ENCODE measurements around the gene MRS2.

The MRS2 gene

GRCh38 chr6:24429146-24429545, 26.4 kb downstream of the MRS2 start:
- no peak for DNase-seq (ENCODE audit: extremely low read depth in 1 of 2, low read depth in 1 of 2)

GRCh38 chr6:24430086-24430485, 27.4 kb downstream of the MRS2 start:
- DNase-seq (ENCODE audit: extremely low read depth in 1 of 2, low read depth in 1 of 2): no peak

GRCh38 chr6:24431045-24431451, 28.3 kb downstream of the MRS2 start:
- no peak for DNase-seq (ENCODE audit: extremely low read depth in 1 of 2, low read depth in 1 of 2)

GRCh38 chr6:24432611-24433010, 29.9 kb downstream of the MRS2 start:
- no peak for DNase-seq (ENCODE audit: extremely low read depth in 1 of 2, low read depth in 1 of 2)

GRCh38 chr6:24436979-24437378, 34.2 kb downstream of the MRS2 start:
- no peak for DNase-seq (ENCODE audit: extremely low read depth in 1 of 2, low read depth in 1 of 2)

GRCh38 chr6:24439858-24440539, 37.3 kb downstream of the MRS2 start:
- no peak for DNase-seq (ENCODE audit: extremely low read depth in 1 of 2, low read depth in 1 of 2)

GRCh38 chr6:24440897-24441598, 38.3 kb downstream of the MRS2 start:
- DNase-seq (ENCODE audit: extremely low read depth in 1 of 2, low read depth in 1 of 2): no peak

- DNase-seq (ENCODE audit: extremely low read depth in 1 of 2, low read depth in 1 of 2): no peak
These were observed 38.8 kb downstream of the MRS2 start for GRCh38 chr6:24441599-24441904.

GRCh38 chr6:24444588-24444987, 41.9 kb downstream of the MRS2 start:
- DNase-seq (ENCODE audit: extremely low read depth in 1 of 2, low read depth in 1 of 2): no peak

- DNase-seq (ENCODE audit: extremely low read depth in 1 of 2, low read depth in 1 of 2): no peak
These were observed 43.0 kb downstream of the MRS2 start for GRCh38 chr6:24445704-24446103.

GRCh38 chr6:24446670-24447069, 43.9 kb downstream of the MRS2 start:
- no peak for DNase-seq (ENCODE audit: extremely low read depth in 1 of 2, low read depth in 1 of 2)

- no peak for DNase-seq (ENCODE audit: extremely low read depth in 1 of 2, low read depth in 1 of 2)
These were observed 45.7 kb downstream of the MRS2 start for GRCh38 chr6:24448396-24448795.

GRCh38 chr6:24448828-24449525, 46.2 kb downstream of the MRS2 start:
- no peak for DNase-seq (ENCODE audit: extremely low read depth in 1 of 2, low read depth in 1 of 2)

- DNase-seq (ENCODE audit: extremely low read depth in 1 of 2, low read depth in 1 of 2): no peak
These were observed 49.0 kb downstream of the MRS2 start for GRCh38 chr6:24451581-24452388.

GRCh38 chr6:24453921-24454320, 51.2 kb downstream of the MRS2 start:
- no peak for DNase-seq (ENCODE audit: extremely low read depth in 1 of 2, low read depth in 1 of 2)

- DNase-seq (ENCODE audit: extremely low read depth in 1 of 2, low read depth in 1 of 2): no peak
These were observed 51.7 kb downstream of the MRS2 start for GRCh38 chr6:24454452-24454851.

- no peak for DNase-seq (ENCODE audit: extremely low read depth in 1 of 2, low read depth in 1 of 2)
These were observed 52.3 kb downstream of the MRS2 start for GRCh38 chr6:24455061-24455460.

GRCh38 chr6:24458134-24458533, 55.4 kb downstream of the MRS2 start:
- DNase-seq (ENCODE audit: extremely low read depth in 1 of 2, low read depth in 1 of 2): no peak

GRCh38 chr6:24458941-24459340, 56.2 kb downstream of the MRS2 start:
- no peak for DNase-seq (ENCODE audit: extremely low read depth in 1 of 2, low read depth in 1 of 2)

GRCh38 chr6:24460966-24461365, 58.2 kb downstream of the MRS2 start:
- no peak for DNase-seq (ENCODE audit: extremely low read depth in 1 of 2, low read depth in 1 of 2)

GRCh38 chr6:24464253-24465038, 61.7 kb downstream of the MRS2 start:
- DNase-seq (ENCODE audit: extremely low read depth in 1 of 2, low read depth in 1 of 2): no peak
